Fibroblast of villous mesenchyme (primary cell): ENCODE results near the gene TREML4. TPM values are rescaled to one million over a fixed set of nuclear protein-coding genes. Genes with fewer than 3 reads are reported as not detected.

Experiments used
- DNase-seq: peaks from one replicate; pipeline ENCODE4 v3.0.0-alpha.2; 2010; ENCODE audit warnings: low read depth
- H3K4me3 ChIP-seq: 2 replicates; pipeline ENCODE4 v1.5.1; 2011; ENCODE audit warnings: low read depth, mild to moderate bottlenecking, low read length
- total RNA-seq: library from RNA; depleted of rRNA; stranded (reverse); fragments of >200 nt; gene quantifications from 2 replicates; pipeline ENCODE4 v1.2.3, GENCODE V29; 2012
- TF ChIP-seq, protein P1 (sequence below): IDR thresholded peaks from 2 replicates; pipeline ENCODE4 v1.5.1; 2012; ENCODE audit warnings: low read depth, mild to moderate bottlenecking, low read length; ENCODE audit not compliant: insufficient read depth

TREML4 gene
- total RNA-seq, 1 donor = not detected

DNA sequence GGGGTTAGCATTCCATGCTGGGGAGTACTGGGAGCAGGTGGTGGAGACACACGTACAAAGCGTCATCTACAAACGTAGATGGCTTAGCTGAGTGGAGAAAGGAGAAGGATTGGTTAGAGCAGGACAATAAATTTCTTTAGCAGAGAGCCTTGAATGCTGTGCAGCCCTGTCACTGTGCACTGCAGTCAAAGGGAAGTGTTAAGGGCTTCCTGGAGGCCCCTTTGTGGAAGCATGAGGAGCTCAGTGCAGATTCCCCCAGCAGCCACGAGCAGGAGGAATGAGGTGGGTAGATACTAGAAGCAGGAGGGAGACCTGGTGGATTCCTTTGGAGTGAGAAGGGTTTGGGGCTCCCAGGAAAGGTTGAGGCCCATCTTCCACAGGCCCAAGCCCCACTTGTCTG is 6.1 kb upstream of the TREML4 start:
- no peak for DNase-seq
- no peak overlapping the region for H3K4me3 ChIP-seq
- TF ChIP-seq, protein P1, sequence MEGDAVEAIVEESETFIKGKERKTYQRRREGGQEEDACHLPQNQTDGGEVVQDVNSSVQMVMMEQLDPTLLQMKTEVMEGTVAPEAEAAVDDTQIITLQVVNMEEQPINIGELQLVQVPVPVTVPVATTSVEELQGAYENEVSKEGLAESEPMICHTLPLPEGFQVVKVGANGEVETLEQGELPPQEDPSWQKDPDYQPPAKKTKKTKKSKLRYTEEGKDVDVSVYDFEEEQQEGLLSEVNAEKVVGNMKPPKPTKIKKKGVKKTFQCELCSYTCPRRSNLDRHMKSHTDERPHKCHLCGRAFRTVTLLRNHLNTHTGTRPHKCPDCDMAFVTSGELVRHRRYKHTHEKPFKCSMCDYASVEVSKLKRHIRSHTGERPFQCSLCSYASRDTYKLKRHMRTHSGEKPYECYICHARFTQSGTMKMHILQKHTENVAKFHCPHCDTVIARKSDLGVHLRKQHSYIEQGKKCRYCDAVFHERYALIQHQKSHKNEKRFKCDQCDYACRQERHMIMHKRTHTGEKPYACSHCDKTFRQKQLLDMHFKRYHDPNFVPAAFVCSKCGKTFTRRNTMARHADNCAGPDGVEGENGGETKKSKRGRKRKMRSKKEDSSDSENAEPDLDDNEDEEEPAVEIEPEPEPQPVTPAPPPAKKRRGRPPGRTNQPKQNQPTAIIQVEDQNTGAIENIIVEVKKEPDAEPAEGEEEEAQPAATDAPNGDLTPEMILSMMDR = no peak

DNA sequence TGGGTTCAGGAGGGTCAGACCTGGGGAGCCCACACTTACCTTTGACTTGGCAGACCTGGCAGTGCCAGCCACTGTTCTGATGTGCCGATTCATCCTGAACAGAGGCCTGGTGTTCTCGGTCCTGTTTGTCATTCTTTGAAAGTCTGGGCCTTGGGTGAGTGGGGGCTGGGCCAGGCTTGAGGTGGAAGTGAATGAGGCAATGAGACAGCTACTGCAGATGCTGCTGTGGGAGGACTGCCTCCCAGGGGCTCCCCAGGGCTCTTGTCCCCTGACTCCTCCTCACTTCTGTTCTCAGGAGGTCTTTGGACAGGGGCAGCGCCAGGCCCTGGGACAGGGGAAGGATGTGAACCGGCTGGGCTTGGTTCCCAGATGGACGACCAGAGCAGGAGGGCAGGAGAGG is 5.6 kb upstream of the TREML4 start:
- no peak for DNase-seq
- no peak overlapping the region for H3K4me3 ChIP-seq
- TF ChIP-seq, protein P1 = no peak

DNA sequence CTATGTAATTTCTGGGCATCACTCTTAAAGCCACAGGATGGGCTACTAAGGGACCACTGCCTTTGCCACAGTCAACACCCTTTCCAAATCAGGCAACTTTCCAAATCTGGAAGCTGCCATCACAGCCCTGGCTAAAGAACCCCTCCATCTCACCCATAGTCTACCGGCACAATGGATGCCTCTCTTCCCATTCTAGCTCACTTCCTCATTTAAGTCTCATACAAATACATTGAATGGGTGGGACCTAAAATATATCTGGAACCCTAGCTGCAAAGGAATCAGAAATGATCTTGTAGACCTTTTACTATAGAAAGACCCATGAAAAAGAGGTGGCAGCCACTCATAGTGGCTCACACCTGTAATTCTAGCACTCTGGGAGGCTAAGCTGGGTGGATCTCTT is 3.3 kb upstream of the TREML4 start:
- no peak overlapping the region for H3K4me3 ChIP-seq
- no peak for DNase-seq
- TF ChIP-seq, protein P1 = no peak

DNA sequence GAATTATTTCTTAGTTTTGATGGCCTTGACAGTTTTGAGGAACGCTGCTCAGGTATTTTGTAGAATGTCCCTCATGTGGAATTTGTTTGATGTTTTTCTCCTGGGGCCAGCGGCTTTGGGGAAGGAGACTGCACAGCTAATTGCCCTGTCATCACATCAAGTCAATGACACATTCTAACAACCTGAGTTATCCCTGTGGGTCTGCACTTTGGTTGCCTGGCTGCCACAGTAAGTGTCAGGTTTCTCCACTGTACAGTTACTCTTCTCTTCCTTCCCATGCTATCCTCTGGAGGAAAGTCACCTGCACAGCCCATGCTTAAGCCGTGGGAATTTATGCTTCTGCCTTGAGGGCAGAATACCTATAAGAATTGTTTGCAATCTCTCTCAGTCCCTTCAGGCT is 1.4 kb upstream of the TREML4 start:
- TF ChIP-seq, protein P1 = no peak
- no peak overlapping the region for H3K4me3 ChIP-seq
- DNase-seq = no peak

DNA sequence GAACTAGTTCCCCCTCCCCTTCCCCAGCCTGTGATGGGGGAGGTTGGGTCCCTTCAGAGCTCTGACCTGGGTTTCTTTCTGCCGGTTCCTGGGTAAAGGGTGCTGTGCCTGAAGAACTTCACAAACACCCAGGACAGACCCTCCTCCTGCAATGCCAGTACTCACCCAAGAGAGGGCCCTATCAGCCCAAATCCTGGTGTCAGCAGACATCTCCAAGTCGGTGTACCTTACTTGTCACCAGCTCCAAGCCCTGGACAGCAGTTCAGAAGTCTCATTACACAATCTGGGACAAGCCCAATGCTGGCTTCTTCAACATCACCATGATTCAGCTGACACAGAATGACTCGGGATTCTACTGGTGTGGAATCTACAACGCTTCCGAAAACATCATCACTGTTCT is 467 bp downstream of the TREML4 start:
- TF ChIP-seq, protein P1 = no peak
- DNase-seq = no peak

DNA sequence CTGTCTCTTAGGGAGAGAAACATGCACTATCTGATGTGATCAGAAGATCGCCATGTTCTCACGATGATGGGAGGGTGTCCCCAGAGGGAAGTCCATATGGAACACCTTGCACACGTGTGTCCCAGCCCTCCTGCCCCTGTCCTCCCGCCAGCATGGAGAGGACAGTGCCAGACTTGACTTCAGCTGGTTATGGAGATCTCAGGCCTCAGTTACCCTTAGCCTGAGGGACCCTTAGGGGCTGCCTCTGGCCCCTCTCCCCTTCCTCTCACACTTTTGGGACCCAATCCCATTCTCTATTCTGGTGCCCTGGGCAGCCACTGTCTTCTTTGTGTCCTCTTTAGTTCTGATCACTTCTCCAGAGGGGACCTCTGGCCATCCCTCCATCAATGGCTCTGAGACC is 1.6 kb downstream of the TREML4 start:
- H3K4me3 ChIP-seq = no peak overlapping the region
- TF ChIP-seq, protein P1 = no peak
- no peak for DNase-seq

More for the DNA sequence above, 467 bp downstream of the TREML4 start:
- no peak overlapping the region for H3K4me3 ChIP-seq

DNA sequence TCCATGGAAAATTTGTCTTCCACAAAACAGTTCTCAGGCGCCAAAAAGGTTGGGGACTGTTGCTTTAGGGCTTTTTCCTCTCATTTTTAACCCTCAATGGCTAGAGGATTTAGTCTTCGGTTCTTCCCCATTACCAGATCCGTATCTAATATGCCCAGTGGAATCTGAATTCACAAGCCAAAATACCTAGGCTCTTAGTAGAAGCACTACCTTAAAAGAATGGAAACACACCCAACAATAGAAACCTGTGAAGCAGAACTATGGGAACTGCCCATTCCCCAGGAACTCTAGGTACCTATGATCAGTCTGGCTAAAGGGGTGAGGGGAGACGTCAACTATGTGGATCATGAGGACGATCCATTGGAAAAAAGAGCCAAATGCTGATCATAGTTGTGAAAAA is 3.1 kb downstream of the TREML4 start:
- TF ChIP-seq, protein P1 = no peak
- no peak for DNase-seq
- H3K4me3 ChIP-seq = no peak overlapping the region
